NCI-H2227 treated with DMSO at 0.1 percent for 48 hours (cell line): ENCODE data around the gene ARHGAP26.
"Not testable (repeated sequence)": the region's sequence is repeated elsewhere in the genome, so short reads cannot be mapped to it uniquely, and the experiment has no call there.

Experiments
- DNase-seq: peaks from one replicate; lab custom pipeline; 2025; lab: John Stamatoyannopoulos, UW

The ARHGAP26 gene

DNA sequence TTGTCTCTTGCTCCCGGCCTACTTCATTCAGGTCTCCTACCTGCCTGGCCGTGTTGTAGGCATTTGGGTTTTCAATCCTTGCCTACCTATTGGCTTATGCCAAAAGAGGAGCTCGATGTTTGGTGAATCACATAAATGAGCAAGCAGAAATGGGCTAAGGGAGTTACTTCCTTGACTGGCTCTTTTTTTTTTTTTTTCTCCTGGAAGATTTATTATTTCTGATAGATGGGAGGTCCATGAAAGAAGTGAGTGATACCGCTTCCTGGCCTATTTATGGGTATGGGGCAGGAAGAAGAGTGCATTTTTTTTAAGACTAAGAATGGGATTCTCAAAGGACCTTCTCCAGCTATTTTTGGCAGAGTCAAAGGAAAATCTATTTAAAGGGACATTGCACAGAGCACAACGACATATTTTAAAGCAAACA is 294.1 kb downstream of the ARHGAP26 start:
- no peak for DNase-seq

DNA sequence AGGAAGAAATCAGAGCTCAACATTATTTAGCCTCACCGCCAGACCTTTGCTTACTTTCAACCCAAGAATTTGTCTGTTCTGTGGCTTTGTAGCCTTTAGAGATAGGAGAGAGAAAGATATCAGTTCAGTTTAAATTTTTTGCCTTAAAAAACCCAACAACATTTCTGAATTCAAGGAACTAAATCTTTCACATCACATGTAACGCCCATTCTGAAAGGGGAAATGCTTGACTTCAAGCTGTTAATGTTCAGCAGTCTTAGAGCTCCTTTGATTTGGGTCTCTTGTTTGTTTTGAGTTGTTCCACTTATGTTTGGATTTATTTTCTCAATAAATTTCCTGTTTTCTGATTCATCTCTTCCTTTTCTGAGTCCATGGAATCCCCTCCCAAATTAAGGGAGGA is 294.5 kb downstream of the ARHGAP26 start:
- no peak for DNase-seq

DNA sequence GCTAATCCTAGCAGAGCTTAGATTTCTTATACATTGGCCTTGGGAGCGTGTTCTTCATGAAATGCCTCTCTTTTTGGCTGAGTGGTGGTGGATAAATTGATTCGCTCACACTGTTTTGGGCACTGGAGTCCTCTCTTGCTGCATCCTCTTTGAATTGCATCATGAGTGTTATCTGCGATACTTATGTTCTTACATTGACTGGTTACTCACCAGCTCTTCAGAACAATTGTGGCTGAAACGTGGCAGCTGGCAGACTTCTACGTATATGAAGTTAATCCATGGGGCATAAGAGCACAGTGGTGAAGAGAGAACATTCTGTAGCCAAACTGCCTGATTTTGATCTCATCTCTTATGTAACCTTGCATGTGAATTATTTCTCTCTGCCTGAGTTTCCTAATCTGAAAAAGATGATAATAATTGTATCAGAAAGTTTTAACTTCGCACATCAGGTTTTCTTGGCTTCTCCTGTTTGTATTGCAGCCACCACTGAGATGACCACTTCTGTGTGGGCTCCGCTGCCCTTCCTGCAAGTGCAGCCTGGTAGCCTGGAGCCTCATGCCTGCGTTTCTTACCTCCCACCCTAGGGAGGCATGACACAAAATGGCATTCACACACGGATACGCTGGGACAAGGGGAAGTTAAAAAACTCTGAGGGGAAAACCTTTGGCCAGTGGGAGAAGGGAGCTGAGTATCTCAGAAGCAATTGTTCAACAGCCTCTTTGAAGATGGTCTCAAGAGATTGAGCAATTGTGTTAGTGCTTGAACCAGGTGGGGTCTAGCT is 295.2 kb downstream of the ARHGAP26 start:
- DNase-seq, result no peak

DNA sequence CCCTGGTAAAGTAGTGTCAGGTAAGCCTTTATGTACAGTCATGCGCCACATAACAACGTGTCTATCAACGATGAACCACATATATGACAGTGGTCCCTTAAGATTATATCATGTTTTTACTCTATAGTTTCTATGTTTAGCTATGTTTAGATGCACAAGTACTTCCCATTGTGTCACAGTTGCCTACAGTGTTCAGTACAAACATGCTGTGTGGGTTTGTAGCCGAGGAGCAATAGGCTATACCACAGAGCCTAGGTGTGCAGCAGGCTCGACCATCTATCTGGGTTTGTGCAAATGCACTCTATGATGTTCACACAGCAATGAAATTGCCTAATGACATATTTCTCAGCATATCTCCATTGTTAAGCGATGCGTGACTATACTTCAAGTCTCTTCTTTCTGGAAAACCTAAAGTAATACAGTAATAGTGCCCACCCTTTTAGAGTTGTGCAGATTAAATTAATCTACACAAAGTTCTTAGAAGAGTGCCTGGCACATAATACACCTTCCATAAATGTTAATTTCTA is 295.9 kb downstream of the ARHGAP26 start:
- no peak for DNase-seq

DNA sequence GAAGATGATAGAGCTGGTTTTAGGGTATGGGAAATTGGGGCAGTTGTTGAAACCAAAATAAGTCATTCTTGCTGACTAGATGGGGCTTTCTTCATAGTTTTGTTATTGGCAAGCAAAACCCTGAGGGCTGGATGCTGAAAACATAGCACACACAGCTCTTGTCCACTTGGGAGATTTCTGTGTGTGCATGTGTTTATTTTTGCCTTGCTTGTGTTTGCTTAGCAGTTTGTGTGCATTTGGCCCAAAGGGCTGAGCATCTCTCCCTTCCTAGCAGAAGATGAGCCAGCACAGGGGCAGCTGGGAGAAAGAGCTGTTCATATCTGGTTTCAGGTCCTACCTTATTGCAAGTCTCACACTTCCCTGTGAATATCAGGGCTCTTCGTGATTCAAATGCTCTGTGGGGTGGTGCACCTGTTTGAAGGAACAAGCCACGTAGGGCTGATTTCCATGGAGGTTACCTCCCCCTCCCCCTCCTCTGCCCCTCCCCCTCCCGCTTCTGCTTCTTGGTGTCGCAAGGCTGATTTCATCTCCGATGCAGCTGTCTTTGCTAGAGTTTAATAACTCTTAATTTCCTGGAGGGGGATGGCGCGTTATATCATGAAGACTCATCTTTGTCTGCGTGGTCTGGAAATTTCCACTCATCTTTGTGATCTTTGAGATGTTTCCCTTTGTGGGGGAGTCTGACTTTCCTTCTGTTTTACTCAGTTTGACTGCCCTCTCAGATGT is 296.5 kb downstream of the ARHGAP26 start:
- no peak for DNase-seq

DNA sequence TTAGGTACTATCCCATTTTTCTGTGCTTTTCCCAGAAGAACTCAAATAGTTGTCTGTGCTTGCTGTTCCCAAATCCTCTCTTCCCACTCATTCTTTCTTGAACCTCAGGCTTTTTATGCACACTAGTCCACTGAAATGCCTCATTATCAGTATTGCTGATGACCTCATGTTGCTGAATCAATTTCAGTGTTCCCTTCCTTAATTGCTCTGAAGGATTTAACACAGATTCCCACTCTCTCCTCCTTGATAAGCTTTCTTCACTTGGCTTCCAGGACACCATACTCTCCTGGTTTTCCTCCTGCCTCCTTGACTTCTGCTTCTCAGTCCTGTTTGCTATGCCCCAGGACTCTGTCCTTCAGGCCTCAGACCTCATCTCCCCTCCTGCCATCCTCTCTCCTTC is 298.5 kb downstream of the ARHGAP26 start:
- no peak for DNase-seq

DNA sequence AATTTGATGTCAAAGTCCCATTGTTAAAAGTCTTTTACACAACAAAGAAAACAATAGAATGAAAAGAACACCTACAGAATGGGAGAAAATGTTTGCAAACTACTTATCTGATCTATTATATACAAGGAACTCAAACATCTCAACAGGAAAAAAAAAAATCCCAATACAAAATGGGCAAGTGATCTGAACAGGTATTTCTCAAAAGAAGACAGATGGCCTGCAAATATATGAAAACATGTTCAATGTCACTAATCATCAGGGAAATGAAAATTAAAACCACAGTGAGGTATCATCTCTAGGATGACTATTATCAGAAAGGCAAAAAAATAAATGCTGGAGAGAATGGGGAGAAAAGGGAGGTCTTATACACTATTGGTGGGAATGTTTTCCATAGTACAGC is 301.8 kb downstream of the ARHGAP26 start:
- DNase-seq, result no peak

DNA sequence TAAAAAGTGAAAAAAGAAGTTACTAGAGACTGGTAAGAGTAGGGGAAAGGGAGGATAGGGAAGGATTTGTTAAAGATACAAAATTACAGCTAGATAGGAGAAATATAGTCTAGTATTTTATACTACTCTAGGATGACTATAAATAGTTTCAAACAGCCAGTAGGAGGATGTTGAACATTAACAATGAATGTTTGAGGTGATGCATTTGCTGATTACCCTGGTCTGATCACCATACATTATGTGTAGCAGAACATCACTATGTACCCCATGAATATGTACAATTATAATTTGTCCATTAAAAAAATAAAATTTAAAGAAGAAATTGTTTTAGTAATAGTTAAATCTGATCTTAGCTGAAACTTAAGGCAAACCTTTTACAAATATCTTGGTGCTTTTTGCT is 302.6 kb downstream of the ARHGAP26 start:
- no peak for DNase-seq

DNA sequence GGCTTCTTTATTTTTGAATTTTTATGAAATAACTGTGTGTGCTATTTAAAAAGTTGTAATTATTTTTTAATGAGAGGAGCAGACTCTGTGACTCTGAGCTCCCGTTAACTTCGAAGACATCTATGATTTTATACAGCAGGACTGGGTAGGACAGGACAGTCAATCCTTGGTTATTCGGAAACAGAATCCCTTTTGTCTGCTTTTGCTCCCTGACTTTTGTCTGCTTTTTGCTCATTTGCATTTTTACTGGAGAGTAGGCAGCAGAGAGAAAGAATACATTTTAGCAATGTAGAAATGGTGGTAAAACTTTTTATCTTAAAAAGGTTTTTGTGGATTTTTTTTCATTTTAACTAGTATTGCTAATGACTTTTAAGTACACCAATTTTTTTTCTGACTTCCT is 303.6 kb downstream of the ARHGAP26 start:
- DNase-seq, result no peak

DNA sequence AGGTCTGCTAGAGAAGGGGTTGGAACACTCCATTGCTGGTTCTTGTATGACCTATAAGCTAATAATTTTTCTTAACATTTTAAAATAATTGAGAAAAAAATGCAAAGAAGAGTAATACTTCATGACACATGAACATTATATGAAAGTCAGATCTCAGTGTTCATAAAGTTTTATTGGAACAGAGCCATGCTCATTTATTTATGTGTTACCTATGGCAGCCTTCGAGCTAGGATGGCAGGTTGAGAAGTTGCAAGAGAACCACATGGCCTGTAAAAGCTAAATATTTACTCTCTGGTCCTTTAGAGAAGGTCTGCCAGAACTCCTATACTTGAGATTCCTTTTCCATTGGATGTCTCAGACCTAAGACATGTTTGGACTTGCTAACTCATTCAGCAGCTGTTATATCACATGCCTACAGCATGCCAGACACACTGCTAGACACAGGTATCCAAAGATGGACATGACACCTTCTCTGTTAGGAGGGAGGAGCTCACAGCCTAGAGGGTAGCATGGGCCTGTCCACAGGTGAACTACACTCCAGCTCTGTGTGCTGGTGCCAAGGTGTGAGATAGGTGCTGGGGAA is 304.3 kb downstream of the ARHGAP26 start:
- DNase-seq, result no peak

DNA sequence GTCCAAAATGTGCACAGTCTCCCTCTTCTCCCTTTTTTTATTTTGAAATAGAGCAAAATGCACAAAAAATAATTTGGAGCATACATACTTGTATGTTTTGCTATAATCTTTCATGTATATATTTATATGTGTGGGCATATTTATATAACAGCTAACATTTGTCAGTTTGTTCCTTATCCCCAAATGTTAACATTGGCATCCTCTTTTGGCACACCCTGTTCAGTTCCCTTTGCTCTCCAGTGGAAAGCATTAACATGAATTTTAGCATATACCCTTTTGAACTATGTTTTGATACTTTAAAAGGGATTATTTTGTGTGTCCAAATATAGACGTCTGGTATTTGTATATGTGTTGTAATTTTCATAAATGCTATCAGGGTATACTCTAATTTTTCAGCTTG is 306.2 kb downstream of the ARHGAP26 start:
- DNase-seq, result no peak

DNA sequence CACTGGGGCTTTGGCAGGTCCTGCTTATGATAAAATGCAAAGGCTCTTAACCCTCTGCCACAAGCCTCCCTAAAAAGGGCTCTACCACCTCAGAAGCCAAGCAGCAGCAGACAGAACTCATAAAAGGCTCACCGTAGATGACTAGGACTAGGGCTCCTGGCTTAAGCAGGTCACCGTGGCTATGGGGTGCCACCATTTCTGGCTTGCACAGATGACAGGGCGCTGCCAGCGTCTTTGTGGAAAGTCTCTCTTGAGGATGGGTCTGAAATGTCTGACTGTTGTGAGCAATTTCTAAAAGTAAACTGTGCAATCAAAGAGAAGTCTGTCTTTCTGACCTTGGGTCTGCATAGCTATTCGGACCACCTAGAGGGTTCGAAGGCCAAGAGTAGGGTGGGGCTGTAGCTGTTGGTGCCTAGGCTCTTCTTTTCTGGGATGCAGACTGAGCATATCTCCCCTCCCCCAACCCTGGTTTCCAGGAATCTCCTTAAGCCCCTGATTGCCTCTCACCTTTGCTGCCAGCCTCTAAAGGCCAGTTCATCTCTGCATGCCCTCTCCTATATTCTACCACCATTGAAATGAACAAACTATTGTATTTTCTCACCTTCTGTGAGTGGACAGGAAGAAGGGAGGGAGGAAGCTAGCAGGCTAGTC is 307.4 kb downstream of the ARHGAP26 start:
- no peak for DNase-seq

DNA sequence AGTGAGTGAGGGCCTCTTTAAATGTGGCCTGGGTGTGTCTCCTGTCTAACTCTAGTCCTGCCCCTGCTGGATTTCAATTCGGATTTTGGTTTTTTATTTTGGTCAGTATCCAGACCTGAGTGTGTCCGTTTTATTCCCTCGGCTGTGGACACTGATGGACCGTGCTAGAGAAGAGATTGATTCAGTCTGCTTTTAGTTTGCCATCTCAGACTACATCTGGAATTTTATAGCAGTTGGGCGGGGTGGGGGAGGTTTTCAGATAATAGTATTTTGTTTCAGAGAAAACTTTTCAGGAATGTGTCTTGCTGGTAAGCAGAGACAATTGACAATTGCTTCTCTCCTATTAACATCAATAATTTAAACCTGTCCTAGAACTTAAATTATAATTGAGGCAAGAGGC is 308.1 kb downstream of the ARHGAP26 start:
- DNase-seq, result no peak

DNA sequence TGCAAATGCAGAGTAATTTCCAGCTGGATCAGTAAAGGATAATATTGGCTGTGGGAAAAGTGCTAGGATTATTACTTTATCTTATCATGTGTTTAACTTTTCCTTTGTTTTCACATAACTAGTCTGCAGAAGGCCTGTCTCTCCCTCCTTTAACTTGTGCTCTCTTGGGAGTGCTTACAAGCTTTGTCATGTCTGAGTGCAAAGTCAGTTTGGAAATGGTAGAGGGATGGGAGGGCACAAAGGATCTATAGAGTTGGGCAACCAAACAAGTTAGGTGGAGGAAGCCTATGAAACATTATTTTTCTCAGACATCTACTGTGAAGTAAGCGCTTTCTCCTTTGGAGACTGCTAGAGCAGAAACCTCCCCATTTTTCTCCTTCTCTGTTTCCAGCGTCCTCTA is 308.8 kb downstream of the ARHGAP26 start:
- no peak for DNase-seq

DNA sequence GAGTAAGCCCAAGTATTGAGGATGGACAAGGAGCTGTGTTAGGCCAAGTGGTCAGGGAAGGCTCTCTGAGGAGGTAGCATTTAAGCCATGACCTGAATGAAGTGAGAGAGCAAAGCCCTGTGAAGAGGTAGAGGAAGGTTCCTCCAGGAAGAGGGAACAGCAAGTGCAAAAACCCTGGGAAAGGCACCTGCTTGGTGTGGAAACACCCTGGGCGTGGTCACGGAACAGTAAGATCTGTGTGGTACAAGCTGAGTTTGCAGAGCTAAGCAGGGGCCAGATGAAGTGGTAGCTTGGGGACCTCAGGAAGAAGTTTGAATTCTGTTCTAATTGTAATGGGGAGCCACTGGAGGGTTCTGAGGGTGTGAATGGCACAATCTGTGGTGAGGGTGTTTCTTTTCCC is 310.2 kb downstream of the ARHGAP26 start:
- no peak for DNase-seq

DNA sequence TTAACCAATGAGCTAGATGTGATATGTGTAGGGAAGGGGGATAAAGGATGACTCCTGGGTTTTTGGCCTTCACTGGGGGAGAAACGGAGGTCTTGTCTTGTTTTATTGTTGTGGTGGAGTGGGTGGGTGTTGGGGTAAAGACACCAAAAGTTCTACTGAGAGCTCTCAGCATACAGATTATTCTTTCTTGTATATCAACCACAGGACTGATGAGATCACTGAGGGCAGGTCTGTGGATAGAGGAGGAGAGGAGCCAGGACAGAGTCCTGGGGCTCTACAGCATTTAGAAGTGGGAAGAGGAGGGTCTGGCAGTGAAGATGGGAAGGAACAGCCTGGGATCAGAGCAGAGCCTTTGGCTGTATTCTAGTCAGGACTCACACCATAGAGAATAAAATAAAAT is 310.8 kb downstream of the ARHGAP26 start:
- DNase-seq, result no peak

DNA sequence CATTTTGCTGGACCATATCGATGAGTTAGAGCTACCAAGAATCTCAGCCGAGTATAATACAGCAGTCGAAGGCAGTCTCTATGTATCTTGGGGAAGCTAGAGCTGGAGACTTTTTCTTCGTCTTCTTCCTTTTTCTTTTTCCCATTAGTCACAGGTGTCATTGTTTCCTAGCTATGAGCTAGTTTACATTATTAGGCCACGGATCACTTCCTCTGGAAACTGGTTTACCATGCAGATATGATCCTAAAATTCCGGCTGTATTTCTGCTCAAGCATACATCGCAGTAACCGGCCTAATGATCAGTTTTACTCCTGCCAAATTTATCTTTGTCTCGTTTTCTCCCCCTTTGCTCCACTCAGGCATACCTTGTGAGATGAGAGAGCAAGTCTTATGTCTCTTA is 312.8 kb downstream of the ARHGAP26 start:
- DNase-seq, result no peak

DNA sequence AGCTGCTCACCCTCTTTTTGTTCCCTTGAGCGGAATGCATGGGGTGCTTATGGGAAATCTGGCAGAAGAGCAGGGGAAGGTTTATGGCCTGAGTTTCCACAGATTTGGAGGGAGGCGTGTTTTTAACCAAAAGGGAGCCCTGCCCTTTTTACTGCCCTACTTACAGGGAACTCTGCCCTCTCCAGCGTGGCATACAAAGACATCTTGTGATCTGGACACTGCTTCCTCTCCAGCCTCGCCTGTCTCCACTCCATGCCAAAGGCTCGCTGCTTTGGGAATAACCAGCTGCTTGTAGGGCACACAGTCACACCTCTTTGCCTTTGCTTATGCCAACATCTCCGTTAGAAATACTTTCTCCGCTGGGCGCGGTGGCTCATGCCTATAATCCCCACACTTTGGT is 314.2 kb downstream of the ARHGAP26 start:
- no peak for DNase-seq

DNA sequence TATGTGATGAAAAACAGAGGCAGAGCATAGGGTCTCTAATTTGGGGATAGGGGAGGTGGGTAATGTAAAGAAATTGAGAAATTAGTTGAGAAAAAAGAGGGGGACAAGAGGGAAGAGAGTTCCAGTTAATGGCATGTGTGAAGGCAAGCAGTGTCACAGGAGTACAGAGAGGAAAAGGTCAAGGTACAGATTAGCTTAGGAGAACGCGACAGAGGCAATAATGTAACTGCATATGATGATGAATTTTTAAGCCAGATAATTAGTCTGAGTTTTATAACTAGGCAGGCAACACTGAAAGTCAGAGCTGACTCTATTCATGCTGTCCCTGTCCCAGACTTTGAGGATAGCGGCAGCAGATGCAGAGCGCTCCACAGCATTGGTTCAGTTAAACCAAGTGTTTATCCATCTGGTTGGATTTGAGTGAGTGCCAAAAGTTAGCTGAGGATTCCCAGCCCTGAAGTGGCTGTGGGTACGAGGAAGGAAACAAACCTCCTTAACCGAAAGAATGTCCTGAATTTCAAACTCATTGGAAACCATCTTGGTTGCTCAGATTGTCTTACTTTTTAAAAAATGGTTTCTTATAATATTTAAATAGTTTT is 315.2 kb downstream of the ARHGAP26 start:
- no peak for DNase-seq

DNA sequence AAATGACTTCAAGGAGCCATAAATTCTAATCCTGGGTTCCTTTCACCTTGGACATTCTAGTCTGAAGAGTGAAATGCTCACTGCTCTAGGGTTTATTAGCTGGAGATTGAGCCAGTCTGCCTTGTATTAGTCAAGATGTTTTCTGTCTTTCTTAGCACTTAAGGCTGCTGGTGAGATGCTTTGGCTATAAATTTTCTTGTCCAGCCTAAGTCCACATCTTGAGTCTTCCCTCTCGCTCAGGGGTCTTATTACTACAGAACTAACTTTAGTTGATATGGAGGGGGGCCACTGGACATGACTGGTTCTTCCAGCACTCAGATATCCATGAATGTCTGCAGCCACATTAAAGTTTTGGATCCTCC is 316.4 kb downstream of the ARHGAP26 start:
- no peak for DNase-seq

DNA sequence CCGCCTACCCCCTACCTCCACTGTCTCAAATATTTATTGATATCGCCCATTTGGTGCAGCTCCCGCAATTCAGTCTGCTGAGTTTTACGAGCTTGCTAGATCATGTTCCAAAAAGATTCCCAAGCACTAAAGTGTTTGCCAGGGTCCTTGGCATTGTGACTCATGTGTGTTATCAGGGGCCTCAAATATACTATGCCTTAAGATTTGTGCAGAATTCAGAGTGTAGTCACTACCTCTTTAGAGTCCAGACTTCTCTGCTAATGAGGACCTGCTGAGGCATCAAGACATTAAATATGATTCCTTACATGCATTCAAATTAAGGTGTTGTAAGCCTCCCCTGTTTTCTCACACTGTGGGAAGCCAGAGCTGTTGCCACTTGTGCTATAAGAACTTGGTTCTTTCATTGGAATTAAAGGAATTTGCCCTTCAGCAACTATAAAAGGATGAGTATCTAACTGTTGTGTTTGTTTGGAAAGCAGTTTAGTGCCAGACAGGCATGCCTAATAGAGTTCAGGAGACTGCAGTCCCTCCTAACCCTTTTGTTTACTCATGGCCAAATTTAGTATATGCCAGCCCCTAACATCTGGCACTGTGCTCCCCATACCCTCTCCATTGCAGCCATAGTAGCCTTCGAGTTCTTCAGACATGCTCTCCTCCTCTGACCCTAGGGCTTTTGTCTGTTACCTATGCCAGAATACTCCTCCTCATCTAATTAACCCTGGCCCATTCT is 316.9 kb downstream of the ARHGAP26 start:
- DNase-seq, result no peak

DNA sequence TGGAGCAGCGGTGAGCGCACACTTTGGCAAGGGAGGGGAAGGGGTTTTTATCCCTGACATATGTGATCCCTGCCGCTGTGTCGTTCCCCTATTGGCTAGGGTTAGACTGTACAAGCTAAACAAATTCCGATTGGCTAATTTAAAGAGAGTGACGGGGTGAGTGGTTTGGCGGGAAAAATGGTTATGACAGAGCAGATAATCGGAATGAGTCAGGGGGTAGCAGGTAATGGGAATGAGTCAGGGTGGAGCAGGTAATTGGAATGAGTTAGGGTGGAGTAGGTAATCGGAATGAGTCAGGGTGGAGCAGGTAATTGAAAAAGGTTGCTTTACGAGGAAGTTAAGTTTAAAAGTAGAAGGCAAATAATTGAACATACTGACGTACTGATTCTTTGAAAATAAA is 318.5 kb downstream of the ARHGAP26 start:
- DNase-seq, result not testable (repeated sequence)
